Fibroblast of the aortic adventitia (primary cell): Measurements from ENCODE around the gene BRK1. TPM values are rescaled to one million over a fixed set of nuclear protein-coding genes. Genes with fewer than 3 reads are reported as not detected.
A peak's percentile ranks its signal among the peaks of the same experiment; 100 is the strongest.
"Not testable (repeated sequence)": the region's sequence is repeated elsewhere in the genome, so short reads cannot be mapped to it uniquely, and the experiment has no call there.

ENCODE experiments used
- DNase-seq: peaks from one replicate; pipeline ENCODE4 v3.0.0-alpha.2; 2010; ENCODE audit warnings: low read depth
- H3K4me3 ChIP-seq: 2 replicates; pipeline ENCODE4 v1.5.1; 2011; ENCODE audit warnings: low read depth, mild to moderate bottlenecking, control low read depth, low read length, moderate library complexity
- total RNA-seq: library from RNA; depleted of rRNA; stranded (reverse); fragments of >200 nt; gene quantifications from 2 replicates; pipeline ENCODE4 v1.2.3, GENCODE V29; 2012; ENCODE audit warnings: low replicate concordance
- TF ChIP-seq, protein P1 (sequence below): IDR thresholded peaks from 2 replicates; pipeline ENCODE4 v1.5.1; 2011; ENCODE audit warnings: mild to moderate bottlenecking, low read length, control low read depth, inconsistent platforms; ENCODE audit not compliant: insufficient read depth

BRK1 gene
- total RNA-seq, 1 donor: 172 TPM

DNA sequence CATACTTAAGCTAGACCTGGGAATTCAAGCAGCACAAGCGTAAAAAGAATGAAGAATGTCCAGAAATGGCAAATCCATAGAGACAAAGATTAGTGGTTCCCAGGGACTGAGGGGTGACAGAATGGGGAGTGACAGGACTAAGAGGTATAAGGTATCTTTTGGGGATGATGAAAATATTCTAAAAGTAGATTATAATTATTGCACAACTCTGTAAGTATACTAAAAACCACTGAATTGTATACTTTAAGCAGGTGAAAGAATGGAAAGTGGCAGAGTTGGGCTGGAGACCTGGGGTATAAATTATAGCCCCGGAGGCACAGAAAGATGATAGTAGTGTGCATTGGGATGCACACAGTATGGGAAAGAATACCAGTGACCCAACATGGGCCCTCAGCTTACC, 5.6 kb downstream of the BRK1 start:
- no peak overlapping the region for H3K4me3 ChIP-seq
- TF ChIP-seq, protein P1, sequence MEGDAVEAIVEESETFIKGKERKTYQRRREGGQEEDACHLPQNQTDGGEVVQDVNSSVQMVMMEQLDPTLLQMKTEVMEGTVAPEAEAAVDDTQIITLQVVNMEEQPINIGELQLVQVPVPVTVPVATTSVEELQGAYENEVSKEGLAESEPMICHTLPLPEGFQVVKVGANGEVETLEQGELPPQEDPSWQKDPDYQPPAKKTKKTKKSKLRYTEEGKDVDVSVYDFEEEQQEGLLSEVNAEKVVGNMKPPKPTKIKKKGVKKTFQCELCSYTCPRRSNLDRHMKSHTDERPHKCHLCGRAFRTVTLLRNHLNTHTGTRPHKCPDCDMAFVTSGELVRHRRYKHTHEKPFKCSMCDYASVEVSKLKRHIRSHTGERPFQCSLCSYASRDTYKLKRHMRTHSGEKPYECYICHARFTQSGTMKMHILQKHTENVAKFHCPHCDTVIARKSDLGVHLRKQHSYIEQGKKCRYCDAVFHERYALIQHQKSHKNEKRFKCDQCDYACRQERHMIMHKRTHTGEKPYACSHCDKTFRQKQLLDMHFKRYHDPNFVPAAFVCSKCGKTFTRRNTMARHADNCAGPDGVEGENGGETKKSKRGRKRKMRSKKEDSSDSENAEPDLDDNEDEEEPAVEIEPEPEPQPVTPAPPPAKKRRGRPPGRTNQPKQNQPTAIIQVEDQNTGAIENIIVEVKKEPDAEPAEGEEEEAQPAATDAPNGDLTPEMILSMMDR: no peak
- DNase-seq: no peak

DNA sequence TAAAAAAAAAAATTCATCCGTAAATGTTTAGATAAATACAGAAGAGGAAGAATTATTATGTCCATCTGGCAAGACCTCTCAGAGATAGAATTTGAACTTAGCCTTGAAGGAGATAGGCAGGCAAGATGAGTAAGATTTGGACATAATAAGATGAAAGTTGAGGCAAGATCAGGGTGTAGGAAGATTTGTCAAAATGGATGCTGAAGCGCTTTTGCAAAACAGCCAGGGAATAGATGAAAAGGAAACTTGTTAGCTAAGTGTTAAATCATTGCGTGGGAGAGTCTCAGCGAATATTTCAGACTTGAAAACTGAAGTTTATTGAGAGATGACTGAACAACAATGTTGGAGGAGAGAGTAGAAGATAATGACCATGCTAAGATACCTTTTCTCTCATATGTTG, 7.2 kb downstream of the BRK1 start:
- TF ChIP-seq, protein P1: no peak
- no peak overlapping the region for H3K4me3 ChIP-seq
- DNase-seq: no peak

DNA sequence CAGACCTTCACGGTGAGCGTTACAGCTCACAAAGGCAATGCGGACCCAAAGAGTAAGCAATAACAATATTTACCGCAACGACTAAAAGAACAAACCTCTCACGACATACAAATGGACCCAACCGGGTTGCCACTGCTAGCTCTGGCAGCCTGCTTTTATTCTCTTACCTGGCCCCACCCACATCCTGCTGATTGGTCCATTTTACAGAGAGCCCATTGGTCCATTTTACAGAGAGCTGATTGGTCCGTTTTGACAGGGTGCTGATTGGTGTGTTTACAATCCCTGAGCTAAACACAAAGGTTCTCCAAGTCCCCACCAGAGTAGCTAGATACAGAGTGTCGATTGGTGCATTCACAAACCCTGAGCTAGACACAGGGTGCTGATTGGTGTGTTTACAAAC, 20.4 kb downstream of the BRK1 start:
- not testable (repeated sequence) for H3K4me3 ChIP-seq, DNase-seq

DNA sequence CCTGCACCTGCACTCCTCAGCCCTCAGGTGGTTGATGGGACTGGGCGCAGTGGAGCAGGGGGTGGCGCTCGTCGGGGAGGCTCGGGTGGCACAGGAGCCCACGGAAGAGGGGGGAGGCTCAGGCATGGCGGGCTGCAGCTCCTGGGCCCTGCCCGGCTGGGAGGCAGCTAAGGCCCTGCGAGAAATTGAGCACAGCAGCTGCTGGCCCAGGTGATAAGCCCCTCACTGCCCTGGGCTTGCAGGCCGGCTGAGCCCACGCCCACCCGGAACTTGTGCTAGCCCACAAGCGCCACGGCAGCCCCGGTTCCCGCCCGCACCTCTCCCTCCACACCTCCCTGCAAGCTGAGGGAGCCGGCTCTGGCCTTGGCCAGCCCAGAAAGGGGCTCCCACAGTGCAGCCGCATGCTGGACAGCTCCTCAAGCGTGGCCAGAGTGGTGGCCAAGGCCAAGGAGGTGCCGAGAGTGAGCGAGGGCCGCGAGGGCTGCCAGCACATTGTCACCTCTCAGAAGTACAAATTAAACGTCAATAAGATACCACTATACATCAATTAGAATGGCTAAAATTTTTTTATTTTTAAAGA, 21.0 kb downstream of the BRK1 start:
- TF ChIP-seq, protein P1: no peak
- DNase-seq: no peak
- no peak overlapping the region for H3K4me3 ChIP-seq

DNA sequence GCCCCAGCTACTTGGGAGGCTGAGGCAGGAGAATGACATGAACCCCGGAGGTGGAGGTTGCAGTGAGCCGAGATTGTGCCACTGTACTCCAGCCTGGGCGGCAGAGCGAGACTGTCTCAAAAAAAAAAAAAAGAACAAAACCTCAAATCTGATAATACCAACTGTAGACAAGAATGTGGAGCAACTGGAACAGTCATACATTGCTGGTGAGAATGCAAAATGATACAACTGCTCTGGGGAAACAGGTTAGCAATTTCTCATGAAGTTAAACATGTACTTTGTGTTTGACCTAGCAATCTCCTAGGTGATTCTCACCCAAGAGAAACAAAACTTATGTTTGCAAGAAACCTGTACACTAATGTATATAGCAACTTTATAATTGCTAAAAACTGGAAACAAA, 21.7 kb downstream of the BRK1 start:
- TF ChIP-seq, protein P1: no peak
- no peak for DNase-seq
- no peak overlapping the region for H3K4me3 ChIP-seq

DNA sequence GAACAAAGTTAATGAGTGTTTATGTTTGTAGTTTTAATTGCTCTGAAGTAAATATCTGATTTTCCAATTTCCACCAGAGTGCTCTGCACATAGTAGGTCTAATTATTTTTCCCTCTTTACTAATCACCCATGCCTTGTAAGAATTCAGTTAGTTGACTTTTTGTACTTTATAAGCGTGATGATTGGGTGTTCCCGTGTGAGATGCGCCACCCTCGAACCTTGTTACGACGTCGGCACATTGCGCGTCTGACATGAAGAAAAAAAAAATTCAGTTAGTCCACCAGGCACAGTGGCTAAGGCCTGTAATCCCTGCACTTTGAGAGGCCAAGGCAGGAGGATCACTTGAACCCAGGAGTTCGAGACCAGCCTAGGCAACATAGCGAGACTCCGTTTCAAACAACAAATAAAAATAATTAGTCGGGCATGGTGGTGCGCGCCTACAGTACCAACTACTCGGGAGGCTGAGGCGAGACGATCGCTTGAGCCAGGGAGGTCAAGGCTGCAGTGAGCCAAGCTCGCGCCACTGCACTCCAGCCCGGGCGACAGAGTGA, 25.6 kb downstream of the BRK1 start:
- TF ChIP-seq, protein P1: no peak
- H3K4me3 ChIP-seq: peak overlapping the region; percentile 25
- DNase-seq: no peak

DNA sequence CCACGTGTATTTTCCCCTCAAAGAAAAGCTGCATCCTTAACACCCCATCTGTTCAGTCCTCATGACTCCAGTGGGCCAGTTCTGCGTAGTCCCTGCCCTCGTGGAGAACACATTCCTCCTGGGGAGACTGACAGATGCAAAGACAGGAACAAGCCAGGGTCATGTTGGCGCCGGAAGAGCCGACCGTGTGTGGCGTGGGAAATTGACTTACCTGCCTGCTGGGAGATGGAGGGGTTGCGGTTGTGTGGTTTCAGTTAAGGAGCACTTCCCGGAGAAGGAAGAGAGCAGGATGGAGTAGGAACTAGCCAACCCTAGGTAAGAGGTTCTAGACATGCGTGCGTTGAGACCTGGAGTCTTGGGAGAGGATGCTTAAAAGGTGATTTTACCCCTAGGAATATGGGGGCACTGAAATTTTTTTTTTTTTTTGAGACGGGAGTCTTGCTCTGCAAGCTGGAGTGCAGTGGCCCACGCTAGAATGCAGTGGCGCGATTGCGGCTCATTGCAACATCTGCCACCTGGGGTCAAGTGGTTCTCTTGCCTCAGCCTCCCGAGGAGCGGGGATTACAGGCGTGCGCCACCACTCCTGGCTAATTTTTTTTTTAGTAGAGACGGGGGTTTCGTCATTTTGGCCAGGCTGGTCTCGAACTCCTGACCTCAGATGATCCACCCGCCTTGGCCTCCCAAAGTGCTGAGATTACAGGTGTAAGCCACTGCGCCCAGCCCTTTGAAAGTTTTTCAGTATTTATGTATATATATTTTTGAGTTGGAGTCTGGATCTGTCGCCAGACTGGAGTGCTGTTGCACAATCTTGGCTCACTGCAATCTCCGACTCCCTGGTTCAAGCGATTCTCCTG, 27.5 kb downstream of the BRK1 start:
- peak overlapping the region; percentile 82 for H3K4me3 ChIP-seq
- TF ChIP-seq, protein P1: no peak
- peak; percentile 29 for DNase-seq
